CD14-positive monocyte (primary cell): ENCODE measurements around the gene PAXX. TPM values are rescaled to one million over a fixed set of nuclear protein-coding genes. Genes with fewer than 3 reads are reported as not detected.

Experiments used
- DNase-seq, 3 donors: peaks; one replicate each; pipeline ENCODE4 v3.0.0-alpha.2; 2011 to 2022
- H2AFZ ChIP-seq: 2 replicates; pipeline ENCODE4 v1.6.0; 2012; ENCODE audit warnings: mild to moderate bottlenecking, low read depth, low read length, inconsistent platforms; ENCODE audit not compliant: insufficient read depth, poor library complexity, severe bottlenecking
- H3K27ac ChIP-seq, 2 donors: 1 replicate in 1 of 2; 2 replicates in 1 of 2; pipeline ENCODE4 v1.5.1; 2012 to 2013; ENCODE audit warnings: low read length in 2 of 2, control low read depth in 1 of 2, inconsistent platforms in 1 of 2, low read depth in 1 of 2, mild to moderate bottlenecking in 1 of 2
- H3K27me3 ChIP-seq, 2 donors: one replicate each; pipeline versions ENCODE4 v1.6.0 to v1.6.1; 2011 to 2013; ENCODE audit warnings: low read length in 2 of 2; ENCODE audit not compliant: control insufficient read depth in 2 of 2, insufficient read depth in 2 of 2
- H3K36me3 ChIP-seq, 2 donors: replicated peaks in 1 of 2; 1 replicate in 1 of 2; 2 replicates in 1 of 2; pipeline versions ENCODE4 v1.5.1 to v1.6.1; 2012 to 2013; ENCODE audit warnings: low read length in 2 of 2, control low read depth in 1 of 2, inconsistent platforms in 1 of 2, mild to moderate bottlenecking in 1 of 2; ENCODE audit not compliant: insufficient read depth in 2 of 2, control insufficient read depth in 1 of 2
- H3K4me1 ChIP-seq, 2 donors: 1 replicate in 1 of 2; 2 replicates in 1 of 2; pipeline versions ENCODE4 v1.5.1 to v1.6.1; 2012 to 2013; ENCODE audit warnings: low read length in 2 of 2, control low read depth in 1 of 2, inconsistent platforms in 1 of 2, mild to moderate bottlenecking in 1 of 2, moderate library complexity in 1 of 2; ENCODE audit not compliant: insufficient read depth in 2 of 2, control insufficient read depth in 1 of 2
- H3K4me2 ChIP-seq: replicated peaks from 2 replicates; pipeline ENCODE3; 2012; ENCODE audit warnings: low read length, moderate library complexity, mild to moderate bottlenecking; ENCODE audit not compliant: poor library complexity, severe bottlenecking; ENCODE audit errors: extremely low read depth
- H3K4me3 ChIP-seq, 3 experiments: fragments of 200-600 bp in 1 of 3; sonication (generic) in 1 of 3; replicated peaks in 1 of 3; 1 replicate in 2 of 3; 2 replicates in 1 of 3; pipeline ENCODE4 v1.5.1; 2011 to 2013; ENCODE audit warnings: low read length in 3 of 3, mild to moderate bottlenecking in 3 of 3, control low read depth in 2 of 3, low read depth in 2 of 3, inconsistent platforms in 1 of 3, moderate library complexity in 1 of 3
- H3K79me2 ChIP-seq: 2 replicates; pipeline ENCODE4 v1.6.0; 2012; ENCODE audit warnings: mild to moderate bottlenecking, control low read depth, inconsistent platforms, low read length, moderate library complexity; ENCODE audit not compliant: insufficient read depth
- H3K9ac ChIP-seq: 2 replicates; pipeline ENCODE4 v1.6.0; 2017; ENCODE audit warnings: low read length, mild to moderate bottlenecking; ENCODE audit not compliant: insufficient read depth, poor library complexity, severe bottlenecking
- H3K9me3 ChIP-seq, 2 donors: replicated peaks in 1 of 2; 1 replicate in 1 of 2; 2 replicates in 1 of 2; pipeline versions ENCODE4 v1.5.1 to v1.6.1; 2012 to 2013; ENCODE audit warnings: low read length in 2 of 2, control low read depth in 1 of 2; ENCODE audit not compliant: control insufficient read depth in 1 of 2, insufficient read depth in 1 of 2
- H4K20me1 ChIP-seq: 2 replicates; pipeline ENCODE4 v1.6.0; 2012; ENCODE audit warnings: mild to moderate bottlenecking, low read length, control low read depth, moderate library complexity; ENCODE audit not compliant: insufficient read depth
- H3K27ac Mint-ChIP-seq, 7 donors: one replicate each; pipeline ENCODE4 v1.8.0; 2020; ENCODE audit warnings: mild to moderate bottlenecking in 7 of 7, mixed read lengths in 7 of 7, moderate library complexity in 6 of 7, inconsistent platforms in 2 of 7
- H3K27me3 Mint-ChIP-seq, 3 donors: one replicate each; pipeline ENCODE4 v1.8.0; 2021 to 2022; ENCODE audit warnings: low read depth in 3 of 3, mild to moderate bottlenecking in 3 of 3, mixed read lengths in 3 of 3, moderate library complexity in 3 of 3, inconsistent platforms in 1 of 3
- H3K36me3 Mint-ChIP-seq, 2 donors: one replicate each; pipeline ENCODE4 v1.8.0; 2020; ENCODE audit warnings: mixed read lengths in 2 of 2, inconsistent platforms in 1 of 2, mild to moderate bottlenecking in 1 of 2
- H3K4me1 Mint-ChIP-seq: one replicate; pipeline ENCODE4 v1.8.0; 2020; ENCODE audit warnings: mild to moderate bottlenecking, mixed read lengths
- H3K4me3 Mint-ChIP-seq, 2 donors: one replicate each; pipeline ENCODE4 v1.8.0; 2020; ENCODE audit warnings: mild to moderate bottlenecking in 2 of 2, mixed read lengths in 2 of 2, moderate library complexity in 1 of 2
- H3K9me3 Mint-ChIP-seq, 7 donors: one replicate each; pipeline ENCODE4 v1.8.0; 2020 to 2022; ENCODE audit warnings: mixed read lengths in 7 of 7, mild to moderate bottlenecking in 6 of 7, moderate library complexity in 6 of 7, inconsistent platforms in 2 of 7
- CTCF ChIP-seq: fragments of 200-600 bp; IDR thresholded peaks from one replicate; pipeline ENCODE4 v1.8.0; 2022; ENCODE audit warnings: antibody characterized with exemption, mild to moderate bottlenecking
- WGBS: methylation state at CpG from one replicate; pipeline ENCODE4 v1.1.5; 2013; ENCODE audit warnings: missing lambda C conversion rate; ENCODE audit not compliant: insufficient coverage; 5-methylcytosine and 5-hydroxymethylcytosine counted together
- intact Hi-C, 2 donors: fragments of 100-400 bp; cut with micrococcal nuclease; formaldehyde crosslinking; loops; one replicate each; pipeline versions ENCODE4 v1.15.0 to v1.15.1; 2023
- polyA plus RNA-seq, 3 donors: library from polyadenylated mRNA; depleted of rRNA in 1 of 3; unstranded in 2 of 3; stranded (reverse) in 1 of 3; fragments of 300-500 nt in 2 of 3; fragments of >200 nt in 1 of 3; fragmentation: Illumina TruSeq in 2 of 3; gene quantifications; 1 replicate in 2 of 3; 2 replicates in 1 of 3; pipeline ENCODE4 v1.2.3, GENCODE V29; 2012 to 2021

The PAXX gene
- polyA plus RNA-seq, 3 donors, result 35.3 to 92.9 (median 40.7) TPM

- H3K4me1 Mint-ChIP-seq, result peaks cover 5% of the 10 kb centered on the region
- Histone ChIP-seq H3K4me1 (peaks cover 13 to 15% of the 10 kb centered on the region in 2 donors), H3K9me3 (no peaks in the 10 kb centered on the region), H3K27me3 (no peaks in the 10 kb centered on the region), H3K27ac (no peak overlapping the region), H3K9ac (no peak overlapping the region), H3K4me2 (no peak overlapping the region), H3K36me3 (no peaks in the 10 kb centered on the region), H2AFZ (no peak overlapping the region), H4K20me1 (no peaks in the 10 kb centered on the region), H3K4me3 (no peak overlapping the region), H3K79me2 (no peaks in the 10 kb centered on the region)
- H3K9me3 Mint-ChIP-seq, result peaks cover 0 to 5% (median 3%) of the 10 kb centered on the region in 7 donors
- H3K27ac Mint-ChIP-seq, result no peak overlapping the region
- H3K27me3 Mint-ChIP-seq, result peaks cover 0 to 5% (median 0%) of the 10 kb centered on the region in 3 donors
- 92% methylated on average over 17 of the region's 19 CpGs for WGBS
- DNase-seq, result no peak
- TF ChIP-seq CTCF, result no peak
- intact Hi-C loops, result loop anchor here in 1 of 2 donors (5.0 kb wide), 1 partner anchor 107 kb away; the partner anchor contains the start of gene PHPT1
- no peak overlapping the region for H3K4me3 Mint-ChIP-seq
- no peaks in the 10 kb centered on the region for H3K36me3 Mint-ChIP-seq
These were observed 38.4 kb upstream of the PAXX start for GRCh38 chr9:136953771-136954269.

- Histone ChIP-seq H3K27ac (no peak overlapping the region), H3K79me2 (no peaks in the 10 kb centered on the region), H3K4me2 (no peak overlapping the region), H3K9me3 (no peaks in the 10 kb centered on the region), H3K36me3 (no peaks in the 10 kb centered on the region), H3K9ac (no peak overlapping the region), H3K4me3 (no peak overlapping the region), H4K20me1 (no peaks in the 10 kb centered on the region), H3K27me3 (no peaks in the 10 kb centered on the region), H3K4me1 (peaks cover 7 to 10% of the 10 kb centered on the region in 2 donors), H2AFZ (no peak overlapping the region)
- no peak for DNase-seq
- intact Hi-C loops, result loop anchor here in 1 of 2 donors (5.0 kb wide), 1 partner anchor 107 kb away; the partner anchor contains the start of gene PHPT1
- Mint-ChIP-seq H3K9me3 (peaks cover 0 to 5% (median 3%) of the 10 kb centered on the region in 7 donors), H3K27ac (no peak overlapping the region), H3K4me3 (no peak overlapping the region), H3K4me1 (peaks cover 4% of the 10 kb centered on the region), H3K36me3 (no peaks in the 10 kb centered on the region), H3K27me3 (peaks cover 0 to 5% (median 0%) of the 10 kb centered on the region in 3 donors)
- 92% methylated on average over 16 of the region's 25 CpGs for WGBS
- TF ChIP-seq CTCF, result no peak
These were observed 37.7 kb upstream of the PAXX start for GRCh38 chr9:136954270-136955083.
